DOHH2 (cell line): Measurements from ENCODE around the gene SYNGR1.

Experiments used
- H3F3A ChIP-seq: fragments of 200-600 bp; sonication (generic), shearing (Covaris generic); 2 replicates; pipeline ENCODE4 v1.6.0; 2016; ENCODE audit warnings: antibody characterized with exemption, mild to moderate bottlenecking; ENCODE audit not compliant: control insufficient read depth, insufficient read depth
- H3K27ac ChIP-seq: fragments of 200-600 bp; sonication (generic); 2 replicates; pipeline ENCODE4 v1.5.1; 2014; ENCODE audit warnings: low read depth, mild to moderate bottlenecking, low read length, moderate library complexity
- H3K27me3 ChIP-seq: fragments of 200-600 bp; sonication (generic); 2 replicates; pipeline ENCODE4 v1.6.1; 2014; ENCODE audit warnings: mild to moderate bottlenecking, low read length, mixed read lengths; ENCODE audit not compliant: control insufficient read depth
- H3K36me3 ChIP-seq: fragments of 200-600 bp; sonication (generic); 2 replicates; pipeline ENCODE4 v1.6.1; 2014; ENCODE audit warnings: mild to moderate bottlenecking, low read length, moderate library complexity, mixed read lengths; ENCODE audit not compliant: control insufficient read depth
- H3K4me1 ChIP-seq: fragments of 200-600 bp; sonication (generic); 2 replicates; pipeline ENCODE4 v1.6.1; 2014; ENCODE audit warnings: mild to moderate bottlenecking, low read length, mixed read lengths; ENCODE audit not compliant: control insufficient read depth
- H3K4me2 ChIP-seq: fragments of 200-600 bp; sonication (generic); 2 replicates; pipeline ENCODE4 v1.6.0; 2014; ENCODE audit warnings: mild to moderate bottlenecking, low read length, moderate library complexity
- H3K4me3 ChIP-seq: fragments of 200-600 bp; sonication (generic); 2 replicates; pipeline ENCODE4 v1.5.1; 2014; ENCODE audit warnings: mild to moderate bottlenecking, low read length, mixed read lengths
- H3K79me2 ChIP-seq: fragments of 200-600 bp; sonication (generic); 2 replicates; pipeline ENCODE4 v1.6.1; 2014; ENCODE audit warnings: mild to moderate bottlenecking, low read length, mixed read lengths; ENCODE audit not compliant: control insufficient read depth
- H3K9me2 ChIP-seq: fragments of 200-600 bp; sonication (generic); replicated peaks from 2 replicates; pipeline ENCODE4 v1.6.1; 2014; ENCODE audit warnings: mild to moderate bottlenecking, low read length, mixed read lengths; ENCODE audit not compliant: control insufficient read depth
- H3K9me3 ChIP-seq: fragments of 200-600 bp; sonication (generic); 2 replicates; pipeline ENCODE4 v1.6.1; 2014; ENCODE audit warnings: antibody characterized with exemption, low read length, mixed read lengths; ENCODE audit not compliant: control insufficient read depth, insufficient read depth
- H4K20me1 ChIP-seq: fragments of 200-600 bp; sonication (generic); 2 replicates; pipeline ENCODE4 v1.6.0; 2014; ENCODE audit warnings: low read depth, mild to moderate bottlenecking, antibody characterized with exemption, low read length, moderate library complexity; ENCODE audit not compliant: control insufficient read depth, insufficient read depth
- EZH2phosphoT487 ChIP-seq: fragments of 200-600 bp; sonication (generic); IDR thresholded peaks from 2 replicates; pipeline ENCODE4 v1.6.1; 2017; ENCODE audit warnings: borderline replicate concordance, mild to moderate bottlenecking, antibody characterized with exemption, low read length, moderate library complexity, mixed read lengths
- TF ChIP-seq, protein P1 (sequence below): fragments of 200-600 bp; sonication (generic); IDR thresholded peaks from one replicate; pipeline ENCODE4 v1.5.1; 2014; ENCODE audit warnings: antibody characterized with exemption, mild to moderate bottlenecking, low read depth, low read length; ENCODE audit not compliant: poor library complexity, severe bottlenecking

Gene SYNGR1

GRCh38 chr22:39316440-39317083, 33.2 kb upstream of the SYNGR1 start:
- Histone ChIP-seq H3K9me2 (no peaks in the 10 kb centered on the region), H3K27me3 (no peaks in the 10 kb centered on the region), H4K20me1 (peaks cover 47% of the 10 kb centered on the region), H3K4me3 (peak overlapping the region; percentile 85), H3K27ac (peak overlapping the region; percentile 13; the same call in 1 of the 2 replicates), H3K4me1 (peaks cover 61% of the 10 kb centered on the region), H3F3A (peaks cover 80% of the 10 kb centered on the region), H3K36me3 (peaks cover 82% of the 10 kb centered on the region), H3K79me2 (peaks cover 54% of the 10 kb centered on the region), H3K4me2 (peak overlapping the region; percentile 85), H3K9me3 (no peaks in the 10 kb centered on the region)
- no peak for TF ChIP-seq EZH2phosphoT487
- TF ChIP-seq, protein P1, sequence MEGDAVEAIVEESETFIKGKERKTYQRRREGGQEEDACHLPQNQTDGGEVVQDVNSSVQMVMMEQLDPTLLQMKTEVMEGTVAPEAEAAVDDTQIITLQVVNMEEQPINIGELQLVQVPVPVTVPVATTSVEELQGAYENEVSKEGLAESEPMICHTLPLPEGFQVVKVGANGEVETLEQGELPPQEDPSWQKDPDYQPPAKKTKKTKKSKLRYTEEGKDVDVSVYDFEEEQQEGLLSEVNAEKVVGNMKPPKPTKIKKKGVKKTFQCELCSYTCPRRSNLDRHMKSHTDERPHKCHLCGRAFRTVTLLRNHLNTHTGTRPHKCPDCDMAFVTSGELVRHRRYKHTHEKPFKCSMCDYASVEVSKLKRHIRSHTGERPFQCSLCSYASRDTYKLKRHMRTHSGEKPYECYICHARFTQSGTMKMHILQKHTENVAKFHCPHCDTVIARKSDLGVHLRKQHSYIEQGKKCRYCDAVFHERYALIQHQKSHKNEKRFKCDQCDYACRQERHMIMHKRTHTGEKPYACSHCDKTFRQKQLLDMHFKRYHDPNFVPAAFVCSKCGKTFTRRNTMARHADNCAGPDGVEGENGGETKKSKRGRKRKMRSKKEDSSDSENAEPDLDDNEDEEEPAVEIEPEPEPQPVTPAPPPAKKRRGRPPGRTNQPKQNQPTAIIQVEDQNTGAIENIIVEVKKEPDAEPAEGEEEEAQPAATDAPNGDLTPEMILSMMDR, result peak; percentile 83

GRCh38 chr22:39317084-39317774, 32.6 kb upstream of the SYNGR1 start:
- Histone ChIP-seq H3K27ac (peak overlapping the region; percentile 95), H4K20me1 (peaks cover 47% of the 10 kb centered on the region), H3K4me3 (peak overlapping the region; percentile 85), H3K9me2 (no peaks in the 10 kb centered on the region), H3K27me3 (no peaks in the 10 kb centered on the region), H3F3A (peaks cover 74% of the 10 kb centered on the region), H3K79me2 (peaks cover 54% of the 10 kb centered on the region), H3K9me3 (no peaks in the 10 kb centered on the region), H3K4me2 (peak overlapping the region; percentile 85), H3K4me1 (peaks cover 54% of the 10 kb centered on the region), H3K36me3 (peaks cover 75% of the 10 kb centered on the region)
- TF ChIP-seq, protein P1, result no peak
- no peak for TF ChIP-seq EZH2phosphoT487

DNA sequence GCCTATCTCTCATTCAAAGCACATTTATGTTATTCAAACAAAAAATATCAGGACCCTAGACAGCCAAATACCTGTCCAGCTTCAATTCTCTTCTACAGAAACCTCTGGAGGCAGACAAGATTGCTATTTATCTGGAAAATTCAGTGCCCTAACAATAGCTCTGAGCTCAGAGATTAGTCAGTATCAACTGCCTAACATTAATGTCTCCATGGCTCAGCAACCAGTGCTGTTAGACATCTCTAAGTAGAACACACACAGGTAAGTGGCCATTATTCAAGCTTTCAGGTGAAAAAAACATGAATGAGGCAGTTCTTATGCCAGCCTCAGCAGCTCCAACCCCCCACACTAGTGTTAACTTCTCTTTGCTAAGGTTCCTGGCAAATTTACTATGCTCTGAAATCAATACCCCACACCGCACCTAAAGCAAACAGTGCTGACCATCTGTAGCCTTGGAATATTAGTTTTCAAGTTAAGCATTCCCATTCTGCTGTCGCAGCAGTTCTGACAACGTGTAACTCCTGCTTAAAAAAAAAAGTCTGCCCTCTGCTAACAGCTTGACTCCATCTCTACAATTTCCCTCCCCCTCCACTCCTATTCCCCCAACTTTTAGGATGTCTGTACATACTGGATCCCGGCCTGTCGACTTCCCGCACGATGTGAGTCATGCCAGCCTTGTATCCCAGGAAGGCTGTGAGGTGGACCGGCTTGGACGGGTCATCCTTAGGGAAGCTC, 31.9 kb upstream of the SYNGR1 start:
- peaks cover 66% of the 10 kb centered on the region for H3F3A ChIP-seq
- no peaks in the 10 kb centered on the region for H3K9me3 ChIP-seq
- H3K36me3 ChIP-seq, result peaks cover 68% of the 10 kb centered on the region
- TF ChIP-seq EZH2phosphoT487, result no peak
- TF ChIP-seq, protein P1, result no peak
- peaks cover 47% of the 10 kb centered on the region for H4K20me1 ChIP-seq
- H3K27ac ChIP-seq, result peak overlapping the region; percentile 95
- H3K27me3 ChIP-seq, result no peaks in the 10 kb centered on the region
- H3K4me1 ChIP-seq, result peaks cover 49% of the 10 kb centered on the region
- peak overlapping the region; percentile 85 for H3K4me2 ChIP-seq
- peak overlapping the region; percentile 85 for H3K4me3 ChIP-seq
- peaks cover 54% of the 10 kb centered on the region for H3K79me2 ChIP-seq
- H3K9me2 ChIP-seq, result no peaks in the 10 kb centered on the region
